HL-60 (cell line): ENCODE data around the gene MRGPRG.

Experiments used
- GABPA ChIP-seq: IDR thresholded peaks from 2 replicates; pipeline ENCODE4 v1.6.1; 2012; ENCODE audit warnings: low read depth
- POLR2AphosphoS5 ChIP-seq: IDR thresholded peaks from 2 replicates; pipeline ENCODE4 v1.6.1; 2012; ENCODE audit warnings: low read depth
- TF ChIP-seq, protein P1 (sequence below): IDR thresholded peaks from one replicate; pipeline ENCODE4 v1.5.1; 2011; ENCODE audit warnings: low read length, control low read depth, inconsistent platforms; ENCODE audit not compliant: insufficient read depth
- TF ChIP-seq, protein P2 (sequence below): IDR thresholded peaks from 2 replicates; pipeline ENCODE4 v1.6.1; 2012; ENCODE audit warnings: low read depth; ENCODE audit not compliant: insufficient replicate concordance

DNA sequence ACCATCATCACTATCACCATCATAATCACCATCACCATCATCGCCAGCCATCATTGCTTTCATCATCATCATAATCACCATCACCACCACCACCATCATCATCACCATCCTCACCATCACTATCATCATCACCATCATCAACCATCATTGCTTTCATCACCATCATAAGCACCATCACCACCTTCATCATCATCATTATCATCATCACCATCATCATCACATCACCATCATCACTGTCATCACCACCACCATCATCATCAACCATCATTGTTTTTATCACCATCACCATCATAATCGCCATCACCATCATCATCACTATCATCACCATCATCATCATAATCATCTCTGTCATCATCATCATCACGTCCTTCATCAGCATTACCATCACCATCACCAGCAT is 44.2 kb downstream of the MRGPRG start:
- no peak for TF ChIP-seq GABPA
- TF ChIP-seq, protein P1, sequence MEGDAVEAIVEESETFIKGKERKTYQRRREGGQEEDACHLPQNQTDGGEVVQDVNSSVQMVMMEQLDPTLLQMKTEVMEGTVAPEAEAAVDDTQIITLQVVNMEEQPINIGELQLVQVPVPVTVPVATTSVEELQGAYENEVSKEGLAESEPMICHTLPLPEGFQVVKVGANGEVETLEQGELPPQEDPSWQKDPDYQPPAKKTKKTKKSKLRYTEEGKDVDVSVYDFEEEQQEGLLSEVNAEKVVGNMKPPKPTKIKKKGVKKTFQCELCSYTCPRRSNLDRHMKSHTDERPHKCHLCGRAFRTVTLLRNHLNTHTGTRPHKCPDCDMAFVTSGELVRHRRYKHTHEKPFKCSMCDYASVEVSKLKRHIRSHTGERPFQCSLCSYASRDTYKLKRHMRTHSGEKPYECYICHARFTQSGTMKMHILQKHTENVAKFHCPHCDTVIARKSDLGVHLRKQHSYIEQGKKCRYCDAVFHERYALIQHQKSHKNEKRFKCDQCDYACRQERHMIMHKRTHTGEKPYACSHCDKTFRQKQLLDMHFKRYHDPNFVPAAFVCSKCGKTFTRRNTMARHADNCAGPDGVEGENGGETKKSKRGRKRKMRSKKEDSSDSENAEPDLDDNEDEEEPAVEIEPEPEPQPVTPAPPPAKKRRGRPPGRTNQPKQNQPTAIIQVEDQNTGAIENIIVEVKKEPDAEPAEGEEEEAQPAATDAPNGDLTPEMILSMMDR, result no peak
- no peak for TF ChIP-seq POLR2AphosphoS5
- TF ChIP-seq, protein P2, sequence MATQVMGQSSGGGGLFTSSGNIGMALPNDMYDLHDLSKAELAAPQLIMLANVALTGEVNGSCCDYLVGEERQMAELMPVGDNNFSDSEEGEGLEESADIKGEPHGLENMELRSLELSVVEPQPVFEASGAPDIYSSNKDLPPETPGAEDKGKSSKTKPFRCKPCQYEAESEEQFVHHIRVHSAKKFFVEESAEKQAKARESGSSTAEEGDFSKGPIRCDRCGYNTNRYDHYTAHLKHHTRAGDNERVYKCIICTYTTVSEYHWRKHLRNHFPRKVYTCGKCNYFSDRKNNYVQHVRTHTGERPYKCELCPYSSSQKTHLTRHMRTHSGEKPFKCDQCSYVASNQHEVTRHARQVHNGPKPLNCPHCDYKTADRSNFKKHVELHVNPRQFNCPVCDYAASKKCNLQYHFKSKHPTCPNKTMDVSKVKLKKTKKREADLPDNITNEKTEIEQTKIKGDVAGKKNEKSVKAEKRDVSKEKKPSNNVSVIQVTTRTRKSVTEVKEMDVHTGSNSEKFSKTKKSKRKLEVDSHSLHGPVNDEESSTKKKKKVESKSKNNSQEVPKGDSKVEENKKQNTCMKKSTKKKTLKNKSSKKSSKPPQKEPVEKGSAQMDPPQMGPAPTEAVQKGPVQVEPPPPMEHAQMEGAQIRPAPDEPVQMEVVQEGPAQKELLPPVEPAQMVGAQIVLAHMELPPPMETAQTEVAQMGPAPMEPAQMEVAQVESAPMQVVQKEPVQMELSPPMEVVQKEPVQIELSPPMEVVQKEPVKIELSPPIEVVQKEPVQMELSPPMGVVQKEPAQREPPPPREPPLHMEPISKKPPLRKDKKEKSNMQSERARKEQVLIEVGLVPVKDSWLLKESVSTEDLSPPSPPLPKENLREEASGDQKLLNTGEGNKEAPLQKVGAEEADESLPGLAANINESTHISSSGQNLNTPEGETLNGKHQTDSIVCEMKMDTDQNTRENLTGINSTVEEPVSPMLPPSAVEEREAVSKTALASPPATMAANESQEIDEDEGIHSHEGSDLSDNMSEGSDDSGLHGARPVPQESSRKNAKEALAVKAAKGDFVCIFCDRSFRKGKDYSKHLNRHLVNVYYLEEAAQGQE, result no peak
